Activated naive CD4-positive, alpha-beta T cell treated with anti-CD3 and anti-CD28 coated beads, Interleukin-2, amount 50 U/mL, for 24 hours (primary cell): ENCODE results near the gene COPS7A.
A peak's percentile ranks its signal among the peaks of the same experiment; 100 is the strongest.

Source experiments
- H3K27ac Mint-ChIP-seq: one replicate; pipeline ENCODE4 v1.8.0; 2021; ENCODE audit warnings: mild to moderate bottlenecking, mixed read lengths
- H3K27me3 Mint-ChIP-seq: one replicate; pipeline ENCODE4 v1.8.0; 2021; ENCODE audit warnings: mixed read lengths
- H3K36me3 Mint-ChIP-seq: one replicate; pipeline ENCODE4 v1.8.0; 2021; ENCODE audit warnings: mixed read lengths
- H3K4me1 Mint-ChIP-seq: one replicate; pipeline ENCODE4 v1.8.0; 2021; ENCODE audit warnings: mixed read lengths
- H3K4me3 Mint-ChIP-seq: one replicate; pipeline ENCODE4 v1.8.0; 2021; ENCODE audit warnings: mild to moderate bottlenecking, mixed read lengths
- H3K9me3 Mint-ChIP-seq: one replicate; pipeline ENCODE4 v1.8.0; 2021; ENCODE audit warnings: mixed read lengths

Gene COPS7A

GRCh38 chr12:6753772-6754356 is 30.0 kb downstream of the COPS7A start:
- Mint-ChIP-seq H3K4me1 (peaks cover 26% of the 10 kb centered on the region), H3K36me3 (peaks cover 2% of the 10 kb centered on the region), H3K9me3 (no peaks in the 10 kb centered on the region), H3K27ac (peak overlapping the region; percentile 98), H3K4me3 (peak overlapping the region; percentile 94), H3K27me3 (no peaks in the 10 kb centered on the region)

GRCh38 chr12:6754411-6754810 is 30.6 kb downstream of the COPS7A start:
- peaks cover 28% of the 10 kb centered on the region for H3K4me1 Mint-ChIP-seq

GRCh38 chr12:6757028-6757690 is 33.3 kb downstream of the COPS7A start:
- no peaks in the 10 kb centered on the region for H3K9me3 Mint-ChIP-seq
- peaks cover 13% of the 10 kb centered on the region for H3K4me1 Mint-ChIP-seq
- no peaks in the 10 kb centered on the region for H3K27me3 Mint-ChIP-seq
- peak overlapping the region; percentile 70 for H3K27ac Mint-ChIP-seq
- no peaks in the 10 kb centered on the region for H3K36me3 Mint-ChIP-seq
- no peak overlapping the region for H3K4me3 Mint-ChIP-seq

More at GRCh38 chr12:6754411-6754810, 30.6 kb downstream of the COPS7A start:
- H3K9me3 Mint-ChIP-seq = no peaks in the 10 kb centered on the region
- H3K27me3 Mint-ChIP-seq = no peaks in the 10 kb centered on the region
- H3K27ac Mint-ChIP-seq = no peak overlapping the region
- H3K4me3 Mint-ChIP-seq = no peak overlapping the region
- no peaks in the 10 kb centered on the region for H3K36me3 Mint-ChIP-seq

- Mint-ChIP-seq H3K27me3 (no peaks in the 10 kb centered on the region), H3K9me3 (no peaks in the 10 kb centered on the region), H3K36me3 (no peaks in the 10 kb centered on the region), H3K4me3 (no peak overlapping the region), H3K4me1 (peaks cover 12% of the 10 kb centered on the region), H3K27ac (no peak overlapping the region)
Observed at GRCh38 chr12:6758506-6759095, 34.8 kb downstream of the COPS7A start.

GRCh38 chr12:6759741-6760140 is 35.9 kb downstream of the COPS7A start:
- Mint-ChIP-seq H3K4me3 (no peak overlapping the region), H3K27me3 (peaks cover 4% of the 10 kb centered on the region), H3K4me1 (peaks cover 14% of the 10 kb centered on the region), H3K27ac (no peak overlapping the region), H3K36me3 (no peaks in the 10 kb centered on the region), H3K9me3 (no peaks in the 10 kb centered on the region)

GRCh38 chr12:6763380-6763779 is 39.5 kb downstream of the COPS7A start:
- Mint-ChIP-seq H3K27ac (no peak overlapping the region), H3K36me3 (no peaks in the 10 kb centered on the region), H3K4me3 (no peak overlapping the region), H3K4me1 (peaks cover 36% of the 10 kb centered on the region), H3K9me3 (no peaks in the 10 kb centered on the region), H3K27me3 (peaks cover 15% of the 10 kb centered on the region)

- Mint-ChIP-seq H3K9me3 (no peaks in the 10 kb centered on the region), H3K27ac (peak overlapping the region; percentile 72), H3K36me3 (no peaks in the 10 kb centered on the region), H3K4me3 (peak overlapping the region; percentile 54), H3K4me1 (peaks cover 33% of the 10 kb centered on the region), H3K27me3 (peaks cover 18% of the 10 kb centered on the region)
Observed at GRCh38 chr12:6764011-6764828, 40.4 kb downstream of the COPS7A start.

GRCh38 chr12:6765048-6765633 is 41.3 kb downstream of the COPS7A start:
- H3K4me3 Mint-ChIP-seq = peak overlapping the region; percentile 87
- H3K9me3 Mint-ChIP-seq = no peaks in the 10 kb centered on the region
- H3K4me1 Mint-ChIP-seq = peaks cover 33% of the 10 kb centered on the region
- H3K27ac Mint-ChIP-seq = peak overlapping the region; percentile 79
- H3K36me3 Mint-ChIP-seq = no peaks in the 10 kb centered on the region
- peaks cover 18% of the 10 kb centered on the region for H3K27me3 Mint-ChIP-seq

- Mint-ChIP-seq H3K9me3 (no peaks in the 10 kb centered on the region), H3K4me1 (peaks cover 35% of the 10 kb centered on the region), H3K27ac (peak within 1 kb of the TSS; percentile 79), H3K4me3 (peak within 1 kb of the TSS; percentile 88), H3K27me3 (peaks cover 18% of the 10 kb centered on the region), H3K36me3 (no peaks in the 10 kb centered on the region)
Observed at GRCh38 chr12:6765634-6766581, 42.1 kb downstream of the COPS7A start, which contains the start of gene PTMS. TSS of gene PTMS (plus strand) at chr12:6766363. CDS start at chr12:6766706, 343 bp downstream.

GRCh38 chr12:6766651-6767349 is 43.0 kb downstream of the COPS7A start:
- H3K4me3 Mint-ChIP-seq = peak overlapping the region; percentile 88
- H3K9me3 Mint-ChIP-seq = no peaks in the 10 kb centered on the region
- H3K4me1 Mint-ChIP-seq = peaks cover 44% of the 10 kb centered on the region
- H3K36me3 Mint-ChIP-seq = no peaks in the 10 kb centered on the region
- H3K27me3 Mint-ChIP-seq = peaks cover 18% of the 10 kb centered on the region
- peak overlapping the region; percentile 57 for H3K27ac Mint-ChIP-seq

GRCh38 chr12:6767353-6768319 is 43.8 kb downstream of the COPS7A start:
- H3K4me1 Mint-ChIP-seq = peaks cover 52% of the 10 kb centered on the region
- peaks cover 18% of the 10 kb centered on the region for H3K27me3 Mint-ChIP-seq
- no peaks in the 10 kb centered on the region for H3K9me3 Mint-ChIP-seq
- no peaks in the 10 kb centered on the region for H3K36me3 Mint-ChIP-seq
- peak overlapping the region; percentile 57 for H3K27ac Mint-ChIP-seq
- peak overlapping the region; percentile 88 for H3K4me3 Mint-ChIP-seq

- peaks cover 18% of the 10 kb centered on the region for H3K27me3 Mint-ChIP-seq
- H3K27ac Mint-ChIP-seq = peak overlapping the region; percentile 10
- H3K4me3 Mint-ChIP-seq = no peak overlapping the region
- peaks cover 60% of the 10 kb centered on the region for H3K4me1 Mint-ChIP-seq
- no peaks in the 10 kb centered on the region for H3K9me3 Mint-ChIP-seq
- H3K36me3 Mint-ChIP-seq = no peaks in the 10 kb centered on the region
Observed at GRCh38 chr12:6768437-6768914, 44.6 kb downstream of the COPS7A start.

- peaks cover 62% of the 10 kb centered on the region for H3K4me1 Mint-ChIP-seq
- H3K27ac Mint-ChIP-seq = no peak overlapping the region
- no peaks in the 10 kb centered on the region for H3K36me3 Mint-ChIP-seq
- H3K27me3 Mint-ChIP-seq = peaks cover 18% of the 10 kb centered on the region
- peak overlapping the region; percentile 5 for H3K4me3 Mint-ChIP-seq
- H3K9me3 Mint-ChIP-seq = no peaks in the 10 kb centered on the region
Observed at GRCh38 chr12:6768990-6769389, 45.1 kb downstream of the COPS7A start.
